Stimulated activated CD8-positive, alpha-beta memory T cell treated with anti-CD3 and anti-CD28 coated beads, Interleukin-4, amount 100 ng/mL, for 48 hours (primary cell): ENCODE measurements around the gene FHDC1.

ENCODE experiments used
- DNase-seq: peaks from one replicate; pipeline ENCODE4 v3.0.0-alpha.2; 2020

FHDC1 gene

GRCh38 chr4:152988721-152989553 lies 52.8 kb downstream of the FHDC1 start:
- no peak for DNase-seq

GRCh38 chr4:152989554-152989970 lies 53.4 kb downstream of the FHDC1 start:
- no peak for DNase-seq

DNA sequence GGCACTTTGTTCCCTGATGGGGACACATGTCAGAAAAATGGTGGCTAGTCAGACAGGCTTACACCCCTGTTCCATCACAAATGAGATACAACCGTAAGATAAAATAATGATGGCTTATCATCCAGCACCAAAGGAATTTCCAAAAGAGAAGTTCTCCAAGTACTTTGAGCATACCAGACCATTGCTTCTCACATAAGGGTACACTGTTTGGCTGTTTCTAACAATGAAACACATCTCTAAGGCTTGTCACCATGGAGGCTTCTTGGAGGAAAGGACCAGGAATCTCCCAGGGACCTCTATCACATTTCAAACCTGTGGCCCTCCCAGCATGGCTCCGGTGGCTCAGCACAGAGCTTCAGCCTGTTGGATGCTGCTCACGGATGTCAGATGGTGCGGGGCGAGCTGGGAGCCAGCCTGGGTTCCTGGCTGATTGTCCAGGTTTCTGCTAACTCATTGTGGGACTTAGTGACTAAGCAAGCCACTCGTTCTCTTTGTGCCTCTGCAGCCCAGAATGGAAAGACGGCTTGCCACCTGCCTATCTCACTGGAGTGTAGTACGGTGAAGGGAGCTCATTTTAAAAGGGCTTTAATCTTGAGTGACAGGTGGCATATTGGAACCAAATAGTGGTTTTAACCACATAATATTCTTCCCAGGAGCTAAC lies 54.5 kb downstream of the FHDC1 start:
- DNase-seq: no peak

DNA sequence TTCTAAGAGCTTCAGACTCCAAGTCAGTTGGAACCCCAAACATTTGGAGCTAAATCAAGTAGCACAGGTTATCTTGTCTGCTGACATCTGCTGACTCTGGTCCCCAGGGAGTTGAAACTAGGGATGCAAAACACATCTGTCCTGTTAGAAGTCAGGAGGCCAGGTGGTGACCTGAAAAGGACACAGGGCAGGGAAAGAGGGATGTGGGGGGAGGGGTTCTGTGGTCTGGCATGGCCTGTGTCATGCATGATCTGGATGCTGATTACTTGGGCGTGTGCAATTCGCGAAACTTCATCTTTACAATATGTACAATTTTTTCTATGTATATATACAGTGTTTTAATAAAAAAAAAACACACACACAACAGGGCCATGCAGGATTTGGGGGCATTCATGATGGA lies 55.3 kb downstream of the FHDC1 start:
- DNase-seq: no peak

GRCh38 chr4:152992027-152992426 lies 55.9 kb downstream of the FHDC1 start:
- DNase-seq: no peak

DNA sequence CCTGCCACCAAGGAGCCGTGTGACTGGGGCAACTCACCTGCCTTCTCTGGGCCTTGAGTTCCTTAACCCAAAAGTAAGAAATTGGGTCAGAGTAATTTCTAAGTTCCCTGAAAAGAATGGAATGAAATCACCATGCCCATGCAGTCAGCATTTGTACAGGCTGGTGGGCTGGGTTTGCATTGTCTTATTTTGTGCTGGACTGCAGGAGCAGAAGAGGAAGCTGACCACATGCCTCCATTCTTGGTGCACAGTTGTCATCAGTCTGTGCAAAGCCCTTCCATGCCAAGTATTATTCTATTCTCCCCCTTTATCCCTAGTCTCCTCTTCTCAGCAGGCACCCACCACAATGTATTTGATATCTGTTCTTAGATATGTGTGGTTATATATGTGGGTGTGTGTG lies 56.3 kb downstream of the FHDC1 start:
- no peak for DNase-seq

DNA sequence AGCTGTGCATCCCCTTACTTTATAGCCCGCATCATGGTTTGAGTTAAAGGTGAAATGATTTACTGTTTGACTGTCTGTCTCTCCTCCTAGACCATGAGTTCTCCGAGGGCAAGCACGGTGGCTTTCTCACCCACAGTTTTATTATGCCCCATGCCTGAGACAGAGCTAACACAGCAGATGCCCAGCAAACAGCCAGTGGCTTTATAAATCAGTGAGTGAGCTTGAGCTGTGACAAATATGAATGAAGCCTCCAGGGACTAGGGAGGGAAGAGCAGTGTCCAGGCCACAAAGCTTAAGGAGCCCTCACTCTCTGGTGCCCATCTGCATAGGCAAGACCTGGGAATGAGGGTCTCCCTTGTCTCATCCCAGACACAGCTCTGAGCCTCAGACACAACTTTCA lies 57.9 kb downstream of the FHDC1 start:
- DNase-seq: no peak

DNA sequence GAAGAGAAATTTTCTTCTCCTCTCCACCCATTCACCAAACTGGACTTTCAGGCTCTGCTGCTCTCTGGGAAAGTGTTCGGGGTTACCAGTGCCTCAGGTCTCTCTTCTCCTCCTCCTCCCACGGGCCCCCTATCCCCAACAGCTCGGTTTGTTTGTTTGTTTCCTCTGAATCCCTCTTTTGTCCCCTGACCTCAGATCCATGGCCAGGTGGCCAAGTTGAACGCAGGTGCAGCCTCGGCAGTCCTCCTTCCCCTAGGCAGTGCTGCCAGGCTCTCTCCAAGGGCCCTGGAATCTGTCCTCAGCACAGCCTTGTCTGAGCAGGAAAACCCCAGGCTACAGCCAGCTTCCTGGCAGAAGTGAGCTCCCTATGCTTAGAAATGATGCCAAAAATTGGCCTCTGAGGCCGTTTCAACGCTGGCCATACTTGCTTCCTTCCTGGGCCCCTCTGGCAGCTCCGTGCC lies 60.0 kb downstream of the FHDC1 start:
- no peak for DNase-seq

GRCh38 chr4:152996672-152997071 lies 60.5 kb downstream of the FHDC1 start:
- DNase-seq: no peak

GRCh38 chr4:152997288-152997687 lies 61.2 kb downstream of the FHDC1 start:
- DNase-seq: no peak

- no peak for DNase-seq
These were observed 61.8 kb downstream of the FHDC1 start for GRCh38 chr4:152997771-152998487.

- DNase-seq: no peak
These were observed 62.7 kb downstream of the FHDC1 start for GRCh38 chr4:152998861-152999260.

- DNase-seq: no peak
These were observed 63.4 kb downstream of the FHDC1 start for GRCh38 chr4:152999346-153000075.

DNA sequence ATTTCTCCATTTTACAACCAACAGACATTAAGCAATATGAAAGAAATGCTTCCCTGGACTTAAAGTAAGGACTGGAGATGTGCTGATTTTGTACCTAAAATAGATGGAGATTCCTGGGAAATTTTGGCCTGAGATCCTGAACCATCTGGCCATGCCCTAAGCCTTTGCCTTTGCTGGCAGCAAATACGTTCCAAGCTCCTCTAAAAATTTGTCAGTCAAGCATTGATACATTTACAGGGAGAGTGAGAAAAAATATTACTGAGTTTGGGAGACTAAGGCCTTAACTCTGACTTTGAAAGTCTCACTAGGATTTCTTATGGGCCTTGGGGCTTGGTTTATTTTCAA lies 63.9 kb downstream of the FHDC1 start:
- no peak for DNase-seq

- DNase-seq: no peak
These were observed 65.5 kb downstream of the FHDC1 start for GRCh38 chr4:153001626-153002025.

GRCh38 chr4:153002110-153002509 lies 66.0 kb downstream of the FHDC1 start:
- DNase-seq: no peak

- DNase-seq: no peak
These were observed 68.1 kb downstream of the FHDC1 start for GRCh38 chr4:153004081-153004850.

DNA sequence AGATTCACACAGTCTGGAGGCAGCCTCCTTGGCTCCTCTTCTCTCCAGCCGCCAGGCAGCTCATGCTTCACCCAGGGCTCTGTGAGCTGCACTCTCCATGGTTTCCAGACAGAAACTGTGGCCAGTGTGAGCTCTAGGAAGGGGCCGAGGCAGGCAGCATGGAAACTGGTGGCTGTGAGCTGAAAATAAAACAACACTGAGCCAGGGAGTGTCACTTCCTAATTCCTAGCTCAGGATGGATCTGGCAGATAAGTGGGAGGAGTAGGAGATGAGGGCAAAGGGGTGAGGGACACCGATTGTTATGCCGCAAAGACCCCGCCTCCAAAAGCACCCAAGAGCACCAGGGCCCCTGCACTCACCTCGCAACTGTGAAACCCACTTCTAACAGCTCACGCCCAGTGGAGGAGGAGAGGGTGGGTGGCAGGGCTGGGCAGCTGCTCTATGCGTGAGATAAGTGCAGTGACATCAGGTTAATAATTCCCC lies 69.8 kb downstream of the FHDC1 start:
- no peak for DNase-seq

- DNase-seq: no peak
These were observed 72.6 kb downstream of the FHDC1 start for GRCh38 chr4:153008578-153009199.

- DNase-seq: no peak
These were observed 74.0 kb downstream of the FHDC1 start for GRCh38 chr4:153010146-153010545.

- no peak for DNase-seq
These were observed 77.3 kb downstream of the FHDC1 start for GRCh38 chr4:153013202-153013977.
